Testis (tissue), 2 donors: ENCODE data around the gene OR52B6.

ENCODE experiments used
- CTCF ChIP-seq, 3 experiments: fragments of 450-650 bp in 2 of 3; fragments of 200-600 bp in 1 of 3; sonication (generic) in 1 of 3; IDR thresholded peaks; one replicate each; pipeline ENCODE4 v1.5.1; 2016 to 2019; ENCODE audit warnings: antibody characterized with exemption in 3 of 3, mild to moderate bottlenecking in 2 of 3, moderate library complexity in 1 of 3
- POLR2A ChIP-seq: fragments of 450-650 bp; IDR thresholded peaks from one replicate; pipeline ENCODE4 v1.6.1; 2017; ENCODE audit warnings: antibody characterized with exemption, mild to moderate bottlenecking, moderate library complexity

GRCh38 chr11:5550440-5551095, 30.1 kb upstream of the OR52B6 start:
- TF ChIP-seq CTCF (IDR thresholded peaks at IDR 0.05) (no peak), POLR2A (no peak)
